ENCODE results near the gene GSTM4. TPM values are rescaled to one million over a fixed set of nuclear protein-coding genes. Genes with fewer than 3 reads are reported as not detected.
A peak's percentile ranks its signal among the peaks of the same experiment; 100 is the strongest.

The GSTM4 gene
- total RNA-seq, 4 donors from 2014 or later, result 64.9 to 104 (median 94.8) TPM

- no peak for TF ChIP-seq POLR2AphosphoS5 (IDR thresholded peaks at IDR 0.05)
- TF ChIP-seq, protein P1, sequence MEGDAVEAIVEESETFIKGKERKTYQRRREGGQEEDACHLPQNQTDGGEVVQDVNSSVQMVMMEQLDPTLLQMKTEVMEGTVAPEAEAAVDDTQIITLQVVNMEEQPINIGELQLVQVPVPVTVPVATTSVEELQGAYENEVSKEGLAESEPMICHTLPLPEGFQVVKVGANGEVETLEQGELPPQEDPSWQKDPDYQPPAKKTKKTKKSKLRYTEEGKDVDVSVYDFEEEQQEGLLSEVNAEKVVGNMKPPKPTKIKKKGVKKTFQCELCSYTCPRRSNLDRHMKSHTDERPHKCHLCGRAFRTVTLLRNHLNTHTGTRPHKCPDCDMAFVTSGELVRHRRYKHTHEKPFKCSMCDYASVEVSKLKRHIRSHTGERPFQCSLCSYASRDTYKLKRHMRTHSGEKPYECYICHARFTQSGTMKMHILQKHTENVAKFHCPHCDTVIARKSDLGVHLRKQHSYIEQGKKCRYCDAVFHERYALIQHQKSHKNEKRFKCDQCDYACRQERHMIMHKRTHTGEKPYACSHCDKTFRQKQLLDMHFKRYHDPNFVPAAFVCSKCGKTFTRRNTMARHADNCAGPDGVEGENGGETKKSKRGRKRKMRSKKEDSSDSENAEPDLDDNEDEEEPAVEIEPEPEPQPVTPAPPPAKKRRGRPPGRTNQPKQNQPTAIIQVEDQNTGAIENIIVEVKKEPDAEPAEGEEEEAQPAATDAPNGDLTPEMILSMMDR (IDR thresholded peaks at IDR 0.05), result no peak
- TF ChIP-seq EP300 (IDR thresholded peaks at IDR 0.05; ENCODE audit: low read depth), result no peak
- TF ChIP-seq POLR2A (IDR thresholded peaks at IDR 0.05), result no peak
- DNase-seq, result no peak
- H3K27me3 ChIP-seq, result no peaks in the 10 kb centered on the region
- H3K9me3 ChIP-seq, result no peaks in the 10 kb centered on the region
- peak overlapping the region in 1 of 4 donors; percentile 4 for H3K27ac ChIP-seq
- H3K4me1 ChIP-seq, result peaks cover 3 to 26% (median 12%) of the 10 kb centered on the region in 4 donors
- WGBS, 2 donors (ENCODE audit: low coverage in 1 of 2), result 60 to 89% methylated on average over 1 to 16 of the region's 16 CpGs
- H3K36me3 ChIP-seq, result no peaks in the 10 kb centered on the region
- H3K4me3 ChIP-seq, result no peak overlapping the region
- in situ Hi-C loops (cut with MboI; ENCODE audit: low pct_ligation_motif_present in 1 of 4, low pct_unique_long_range_greater_than_20kb in 1 of 4, low sequenced_read_pairs in 3 of 4) (loop anchor here in 2 of 4 donors (5.0 to 10.0 kb wide), 2 partner anchors 90 to 353 kb away; partner anchors contain the start of gene AHCYL1 (in 1 of the 2)), intact Hi-C loops (cut with DNase I; ENCODE audit: low total_unique reads) (no loop called here)
Observed at GRCh38 chr1:109631513-109632505, 24.1 kb upstream of the GSTM4 start.

GRCh38 chr1:109632671-109633346 is 23.1 kb upstream of the GSTM4 start:
- peaks cover 3 to 26% (median 12%) of the 10 kb centered on the region in 4 donors for H3K4me1 ChIP-seq
- no peak overlapping the region for H3K4me3 ChIP-seq
- H3K27ac ChIP-seq, result peak overlapping the region in 1 of 4 donors; percentile 4
- intact Hi-C loops (cut with DNase I; ENCODE audit: low total_unique reads), result no loop called here
- 43% methylated on average over 5 of the region's 5 CpGs; no CpG with 5 or more reads in 1 of the 2 donors for WGBS, 2 donors (ENCODE audit: low coverage in 1 of 2)
- in situ Hi-C loops (cut with MboI; ENCODE audit: low pct_ligation_motif_present in 1 of 4, low pct_unique_long_range_greater_than_20kb in 1 of 4, low sequenced_read_pairs in 3 of 4), result loop anchor here in 2 of 4 donors (5.0 to 10.0 kb wide), 2 partner anchors 91 to 352 kb away; partner anchors contain the start of gene AHCYL1 (in 1 of the 2)
- no peak for TF ChIP-seq POLR2AphosphoS5 (IDR thresholded peaks at IDR 0.05)
- TF ChIP-seq, protein P1 (IDR thresholded peaks at IDR 0.05), result no peak
- TF ChIP-seq EP300 (IDR thresholded peaks at IDR 0.05; ENCODE audit: low read depth), result no peak
- TF ChIP-seq POLR2A (IDR thresholded peaks at IDR 0.05), result no peak
- no peaks in the 10 kb centered on the region for H3K9me3 ChIP-seq
- H3K36me3 ChIP-seq, result no peaks in the 10 kb centered on the region
- peak; percentile 48 for DNase-seq
- H3K27me3 ChIP-seq, result no peaks in the 10 kb centered on the region

- DNase-seq, result no peak
- in situ Hi-C loops (cut with MboI; ENCODE audit: low pct_ligation_motif_present in 1 of 4, low pct_unique_long_range_greater_than_20kb in 1 of 4, low sequenced_read_pairs in 3 of 4), result loop anchor here in 2 of 4 donors (5.0 to 10.0 kb wide), 2 partner anchors 92 to 351 kb away; partner anchors contain the start of gene AHCYL1 (in 1 of the 2)
- Histone ChIP-seq H3K36me3 (no peaks in the 10 kb centered on the region), H3K4me3 (no peak overlapping the region), H3K9me3 (no peaks in the 10 kb centered on the region), H3K4me1 (peaks cover 3 to 26% (median 12%) of the 10 kb centered on the region in 4 donors), H3K27ac (peak overlapping the region in 1 of 4 donors; percentile 3), H3K27me3 (no peaks in the 10 kb centered on the region)
- intact Hi-C loops (cut with DNase I; ENCODE audit: low total_unique reads), result no loop called here
- TF ChIP-seq POLR2AphosphoS5 (IDR thresholded peaks at IDR 0.05) (no peak), EP300 (IDR thresholded peaks at IDR 0.05; ENCODE audit: low read depth) (no peak), POLR2A (IDR thresholded peaks at IDR 0.05) (no peak)
- 47 to 69% methylated on average over 3 to 6 of the region's 6 CpGs for WGBS, 2 donors (ENCODE audit: low coverage in 1 of 2)
Observed at GRCh38 chr1:109634292-109634691, 21.6 kb upstream of the GSTM4 start.

GRCh38 chr1:109634771-109635750 is 20.8 kb upstream of the GSTM4 start:
- TF ChIP-seq, protein P1 (IDR thresholded peaks at IDR 0.05), result no peak
- TF ChIP-seq POLR2AphosphoS5 (IDR thresholded peaks at IDR 0.05) (no peak), POLR2A (IDR thresholded peaks at IDR 0.05) (no peak), EP300 (IDR thresholded peaks at IDR 0.05; ENCODE audit: low read depth) (no peak)
- Histone ChIP-seq H3K27me3 (no peaks in the 10 kb centered on the region), H3K9me3 (no peaks in the 10 kb centered on the region), H3K4me1 (peaks cover 3 to 26% (median 12%) of the 10 kb centered on the region in 4 donors), H3K36me3 (no peaks in the 10 kb centered on the region), H3K4me3 (no peak overlapping the region), H3K27ac (peak overlapping the region in 2 of 4 donors; percentile 3 to 39)
- intact Hi-C loops (cut with DNase I; ENCODE audit: low total_unique reads), result no loop called here
- in situ Hi-C loops (cut with MboI; ENCODE audit: low pct_ligation_motif_present in 1 of 4, low pct_unique_long_range_greater_than_20kb in 1 of 4, low sequenced_read_pairs in 3 of 4), result loop anchor here in 2 of 4 donors (5.0 to 10.0 kb wide), 2 partner anchors 93 to 350 kb away; partner anchors contain the start of gene AHCYL1 (in 1 of the 2)
- 47 to 69% methylated on average over 9 to 13 of the region's 13 CpGs for WGBS, 2 donors (ENCODE audit: low coverage in 1 of 2)
- DNase-seq, result no peak
